PFSK-1 (cell line): Measurements from ENCODE around the gene IAPP.

Source experiments
- FOXP2 ChIP-seq: optimal IDR thresholded peaks from 2 replicates; pipeline ENCODE3; 2011; ENCODE audit warnings: borderline replicate concordance, control low read depth, inconsistent platforms; ENCODE audit not compliant: insufficient read depth; ENCODE audit errors: extremely low read length, extremely low read depth
- POLR2AphosphoS5 ChIP-seq: IDR thresholded peaks from 2 replicates; pipeline ENCODE4 v1.6.1; 2012; ENCODE audit warnings: low read depth, mild to moderate bottlenecking, control low read depth, low read length, moderate library complexity
- REST ChIP-seq, 2 experiments: IDR thresholded peaks; 2 replicates each; pipeline versions ENCODE4 v1.6.1 to v1.8.0; 2011 to 2012; ENCODE audit warnings: low read depth in 2 of 2, low read length in 2 of 2, control low read depth in 1 of 2, inconsistent platforms in 1 of 2, mild to moderate bottlenecking in 1 of 2, moderate library complexity in 1 of 2; ENCODE audit not compliant: insufficient read depth in 1 of 2
- SIN3A ChIP-seq: IDR thresholded peaks from 2 replicates; pipeline ENCODE4 v1.6.1; 2012; ENCODE audit warnings: mild to moderate bottlenecking, low read length, moderate library complexity, borderline replicate concordance; ENCODE audit not compliant: insufficient read depth
- TAF1 ChIP-seq: IDR thresholded peaks from 2 replicates; pipeline ENCODE4 v1.6.1; 2012; ENCODE audit warnings: low read length, control low read depth, borderline replicate concordance; ENCODE audit not compliant: insufficient read depth

IAPP gene

GRCh38 chr12:21334771-21335325 is 37.9 kb upstream of the IAPP start, which contains the start of gene SLCO1A2:
Gene SLCO1A2, minus strand, starts transcription at chr12:21334917. Its CDS starts 270 bp downstream, at chr12:21334647.
- TF ChIP-seq REST (IDR thresholded peaks at IDR 0.05; ENCODE audit: insufficient read depth in 1 of 2, low read depth in 2 of 2, low read length in 2 of 2): no peak
- no peak for TF ChIP-seq POLR2AphosphoS5
- no peak for TF ChIP-seq SIN3A
- no peak for TF ChIP-seq FOXP2
- TF ChIP-seq TAF1: no peak

- no peak for TF ChIP-seq SIN3A
- TF ChIP-seq FOXP2: no peak
- no peak for TF ChIP-seq REST (IDR thresholded peaks at IDR 0.05; ENCODE audit: insufficient read depth in 1 of 2, low read depth in 2 of 2, low read length in 2 of 2)
- no peak for TF ChIP-seq TAF1
- TF ChIP-seq POLR2AphosphoS5: no peak
Measured at GRCh38 chr12:21336656-21337055, 36.0 kb upstream of the IAPP start.

GRCh38 chr12:21337453-21337852 is 35.2 kb upstream of the IAPP start:
- TF ChIP-seq TAF1 (no peak), SIN3A (no peak), REST (IDR thresholded peaks at IDR 0.05; ENCODE audit: insufficient read depth in 1 of 2, low read depth in 2 of 2, low read length in 2 of 2) (no peak), FOXP2 (no peak), POLR2AphosphoS5 (no peak)

- no peak for TF ChIP-seq SIN3A
- no peak for TF ChIP-seq REST (IDR thresholded peaks at IDR 0.05; ENCODE audit: insufficient read depth in 1 of 2, low read depth in 2 of 2, low read length in 2 of 2)
- no peak for TF ChIP-seq POLR2AphosphoS5
- TF ChIP-seq FOXP2: no peak
- no peak for TF ChIP-seq TAF1
Measured at GRCh38 chr12:21337959-21338744, 34.5 kb upstream of the IAPP start.
